NCI-H446 (cell line): ENCODE results near the gene NPHP1.
"Not testable (repeated sequence)": the region's sequence is repeated elsewhere in the genome, so short reads cannot be mapped to it uniquely, and the experiment has no call there.

Experiments used
- DNase-seq, 2 experiments: peaks; one replicate each; lab custom pipeline; 2025; lab: John Stamatoyannopoulos, UW

The NPHP1 gene

DNA sequence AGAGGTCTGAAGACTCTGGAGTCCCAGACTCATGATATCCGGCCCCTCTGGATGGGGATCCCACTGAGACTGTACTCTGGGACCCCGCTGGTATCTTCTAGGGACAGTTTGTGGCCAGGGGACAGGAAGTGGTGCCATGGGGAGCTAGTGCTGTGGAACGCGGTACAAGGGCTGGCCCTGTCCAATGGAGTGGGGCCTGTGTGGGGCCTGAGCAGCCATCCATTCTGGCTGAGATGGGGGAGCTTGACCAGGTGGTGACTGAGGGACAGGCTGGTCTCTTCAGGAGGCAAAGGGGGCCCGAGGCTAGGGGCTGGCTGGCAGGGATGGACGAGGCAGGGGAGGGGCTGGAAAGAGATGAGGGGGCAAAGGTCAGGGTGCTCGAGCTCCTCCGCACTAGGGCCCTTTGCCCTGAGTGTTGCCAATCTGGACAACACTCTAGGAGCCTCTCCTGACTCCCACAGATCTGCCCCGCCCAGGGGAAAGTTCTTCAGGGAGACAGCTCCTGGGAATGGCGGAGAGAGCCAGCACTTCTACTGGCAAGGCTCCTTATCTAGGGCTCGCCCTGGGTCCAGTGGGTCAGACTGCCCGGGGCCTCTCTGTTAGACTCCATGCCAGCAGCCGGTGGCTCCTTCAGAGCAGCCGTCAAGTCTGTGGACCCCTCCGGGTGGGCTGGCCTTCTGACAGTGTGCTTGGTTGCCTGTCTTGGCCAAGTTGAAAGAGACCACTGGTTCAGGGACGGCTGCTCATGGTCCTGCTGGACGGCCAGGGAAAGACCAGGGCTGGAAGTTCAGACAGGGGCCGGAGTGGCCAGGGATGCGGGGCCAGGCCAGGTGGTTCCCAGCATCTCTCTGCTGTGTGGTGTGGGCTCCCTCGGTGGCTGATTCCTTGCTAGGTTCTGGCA, 101.5 kb downstream of the NPHP1 start:
- no peak for DNase-seq

DNA sequence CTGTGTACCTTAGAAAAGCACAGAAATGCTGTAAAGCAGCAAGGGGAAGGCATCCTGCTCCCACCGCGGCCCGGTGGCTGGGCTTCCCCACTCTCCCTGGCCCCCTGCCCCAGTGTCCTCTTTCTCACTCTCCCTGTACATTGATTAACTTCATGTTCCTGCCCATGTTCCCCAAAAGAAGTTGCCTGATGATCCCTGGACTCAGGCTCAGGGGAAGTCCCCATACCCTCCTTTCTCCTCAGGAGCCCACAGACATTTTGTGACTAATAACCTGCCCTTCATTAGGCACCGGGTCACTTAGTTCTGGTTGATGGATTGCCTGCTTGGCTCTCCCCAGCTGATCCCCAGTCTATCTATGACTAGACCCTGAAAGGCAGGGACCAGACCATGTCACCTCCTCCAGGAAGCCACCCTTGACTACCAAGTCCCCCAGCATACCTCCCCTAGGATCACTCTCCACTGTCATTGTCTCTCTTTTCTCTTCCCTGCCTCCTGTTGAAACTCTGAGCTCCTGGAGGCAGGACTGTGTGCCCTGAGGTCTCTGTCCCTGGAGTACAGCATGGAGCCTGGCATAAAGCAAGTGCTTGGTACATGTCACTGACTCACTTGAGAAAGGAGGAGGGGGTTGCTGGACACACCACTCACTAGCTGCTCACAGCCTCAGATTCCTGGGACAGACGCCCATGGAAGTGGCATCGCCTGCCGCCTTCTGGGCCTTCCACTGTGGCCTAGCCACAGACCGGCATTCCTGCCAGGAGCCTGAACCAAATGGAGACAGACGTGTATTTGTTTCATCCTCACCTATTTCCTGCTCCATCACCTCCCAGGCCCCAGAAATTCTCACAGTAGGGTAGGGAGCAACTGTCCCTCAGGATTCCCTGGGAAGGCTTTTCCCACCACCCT, 102.7 kb downstream of the NPHP1 start:
- DNase-seq: peak in 1 of 2 experiments; percentile 40

DNA sequence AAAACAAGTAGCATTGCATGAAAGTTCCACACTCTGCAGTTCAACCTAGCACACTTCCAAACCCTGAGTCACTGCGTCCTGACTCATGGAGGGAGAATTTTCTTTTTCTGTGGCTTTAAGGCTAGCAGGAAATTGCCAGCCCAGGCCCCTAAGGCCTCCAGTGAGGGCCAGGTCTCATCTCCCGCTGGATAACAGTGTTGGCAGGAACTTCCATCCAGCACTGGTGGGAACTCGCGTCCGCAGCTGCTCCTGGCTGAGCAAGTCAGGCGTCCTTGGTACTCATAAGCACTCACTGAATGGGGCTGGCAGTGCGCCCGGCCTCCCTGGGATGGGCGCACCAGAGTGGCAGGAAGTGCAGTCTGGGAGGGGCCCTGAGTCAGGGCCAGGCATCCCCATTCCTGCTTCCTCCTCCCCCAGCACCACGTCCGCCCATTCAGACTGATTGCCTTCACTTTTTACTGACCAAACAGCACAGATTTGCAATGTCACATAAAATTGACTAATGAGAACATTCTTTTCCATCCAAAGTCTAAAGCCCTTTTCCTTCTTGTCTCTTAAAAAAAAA, 103.5 kb downstream of the NPHP1 start:
- DNase-seq: peak; percentile 93 to 98

DNA sequence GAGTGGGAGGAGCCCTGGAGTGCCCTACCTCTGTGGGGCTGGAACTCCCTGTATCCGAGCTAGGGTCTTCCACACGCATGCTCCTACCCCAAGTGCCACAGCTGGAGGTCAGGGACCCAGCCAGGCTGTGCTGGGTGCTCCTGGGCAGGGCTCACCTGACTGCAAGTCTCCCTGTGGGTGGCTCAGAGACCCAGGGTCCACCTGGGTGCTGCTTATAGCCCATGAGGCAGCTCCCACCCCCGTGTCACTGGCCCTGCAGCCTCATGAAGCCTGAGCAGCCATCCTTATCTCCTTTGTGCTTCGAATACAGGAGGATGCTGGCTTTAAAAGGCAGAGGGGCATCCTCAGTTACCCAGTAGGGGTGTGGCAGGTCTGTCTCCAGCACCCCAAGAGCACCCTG, 103.9 kb downstream of the NPHP1 start:
- DNase-seq: not testable (repeated sequence)

DNA sequence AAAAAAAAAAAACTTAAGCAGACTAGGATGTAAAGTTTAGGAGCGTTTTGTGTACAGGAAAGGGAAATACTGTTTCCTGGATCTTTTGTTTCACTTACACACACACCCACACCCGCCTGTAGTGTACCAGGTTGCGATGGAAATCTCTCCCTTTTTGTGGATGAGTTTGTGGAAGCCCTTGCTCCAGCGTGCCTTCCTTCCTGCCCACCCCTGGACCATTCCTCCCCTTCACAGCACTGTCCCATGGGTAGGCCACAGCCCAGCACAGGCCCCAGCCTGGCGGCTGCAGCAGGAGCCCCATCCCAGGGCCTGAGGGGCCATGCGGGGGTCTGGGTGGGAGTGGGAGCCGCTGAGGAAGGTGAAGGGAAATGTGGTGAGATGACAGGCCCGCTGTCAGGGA, 104.3 kb downstream of the NPHP1 start:
- DNase-seq: no peak

DNA sequence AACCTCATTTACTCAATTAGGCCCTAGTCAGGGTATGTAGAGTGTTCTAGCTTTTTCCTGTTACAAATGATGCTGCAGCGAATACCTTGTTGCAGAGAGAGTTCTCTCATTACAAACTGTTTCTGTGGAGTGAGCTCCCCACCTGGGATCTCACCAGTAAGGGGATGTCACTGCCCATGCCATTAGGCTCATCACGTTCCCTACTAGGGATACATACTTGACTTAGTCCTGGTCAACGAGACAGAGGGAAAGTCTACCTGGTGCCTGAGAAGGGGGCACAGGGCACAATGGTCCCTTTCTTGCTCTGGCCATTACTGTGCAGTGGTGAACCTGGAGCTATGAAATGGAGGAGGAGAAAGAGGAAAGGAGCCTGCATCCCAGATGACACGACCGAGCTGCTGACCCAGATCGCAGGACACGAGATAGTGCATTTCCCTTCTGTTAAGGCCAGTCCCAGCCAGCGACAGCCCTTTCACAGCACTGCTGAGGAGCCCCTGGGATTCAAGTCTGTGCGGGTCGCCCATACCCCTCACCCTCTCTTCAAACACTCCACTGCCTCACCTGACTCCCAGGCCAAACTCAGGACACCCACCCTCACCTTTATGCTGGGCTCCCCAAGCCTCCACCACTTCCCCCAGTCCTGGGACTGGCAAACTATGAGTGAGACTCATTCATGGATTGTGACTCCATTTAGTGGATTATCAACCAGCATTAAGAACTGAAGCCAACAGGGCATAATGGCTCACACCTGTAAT, 105.2 kb downstream of the NPHP1 start:
- DNase-seq: no peak

DNA sequence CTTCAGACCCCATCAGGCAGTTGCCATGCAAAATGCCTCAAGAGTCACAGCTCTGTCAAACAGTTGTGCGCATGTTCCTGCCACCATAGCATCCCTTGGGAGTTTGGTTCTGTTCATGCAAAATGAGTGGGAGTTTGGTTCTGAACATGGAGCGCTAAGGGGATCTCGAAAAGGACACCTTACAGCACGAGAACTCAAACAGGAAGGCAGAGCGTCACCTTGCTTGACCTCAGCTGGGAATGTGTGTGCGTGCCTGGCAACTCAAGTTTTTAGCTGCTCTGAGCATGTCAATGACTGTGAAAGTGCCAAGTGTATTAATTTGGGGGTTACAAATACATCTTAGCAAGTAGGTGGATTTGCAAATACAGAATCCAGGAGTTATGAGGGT, 105.8 kb downstream of the NPHP1 start:
- DNase-seq: no peak

DNA sequence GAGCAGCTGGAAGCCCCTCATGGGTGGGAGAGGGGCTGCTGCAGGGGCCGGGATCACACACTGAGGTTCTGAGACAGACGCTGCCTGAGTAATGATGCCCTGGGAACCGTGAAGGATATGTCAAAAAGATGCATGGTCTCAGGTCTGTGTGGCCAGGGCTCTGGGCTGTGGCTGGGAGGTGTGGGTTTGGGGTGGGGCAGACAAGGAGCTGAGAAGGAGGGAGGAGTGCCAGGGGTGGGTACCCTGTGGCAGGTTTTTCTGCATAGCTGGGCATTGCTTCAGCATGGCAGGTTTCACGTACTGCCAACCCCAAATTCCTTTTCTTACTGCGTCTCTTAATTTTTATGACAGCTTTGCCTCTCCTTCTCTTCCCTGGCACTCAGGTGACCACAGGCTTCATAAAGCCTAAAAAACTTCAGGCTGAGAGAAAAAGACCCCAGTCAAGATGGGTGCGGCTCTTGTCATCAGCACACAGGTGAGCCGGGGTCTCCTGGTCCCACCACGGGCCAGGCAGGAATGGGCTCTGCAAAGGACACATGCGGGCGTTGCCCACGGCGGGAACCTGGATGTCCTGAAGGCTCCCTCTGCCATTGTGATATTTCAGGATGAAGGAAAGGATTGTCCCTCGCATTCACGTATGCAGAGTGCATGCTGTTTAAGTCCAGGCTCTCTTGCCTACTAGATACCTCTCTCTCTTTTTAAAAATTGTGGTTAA, 107.2 kb downstream of the NPHP1 start:
- no peak for DNase-seq

DNA sequence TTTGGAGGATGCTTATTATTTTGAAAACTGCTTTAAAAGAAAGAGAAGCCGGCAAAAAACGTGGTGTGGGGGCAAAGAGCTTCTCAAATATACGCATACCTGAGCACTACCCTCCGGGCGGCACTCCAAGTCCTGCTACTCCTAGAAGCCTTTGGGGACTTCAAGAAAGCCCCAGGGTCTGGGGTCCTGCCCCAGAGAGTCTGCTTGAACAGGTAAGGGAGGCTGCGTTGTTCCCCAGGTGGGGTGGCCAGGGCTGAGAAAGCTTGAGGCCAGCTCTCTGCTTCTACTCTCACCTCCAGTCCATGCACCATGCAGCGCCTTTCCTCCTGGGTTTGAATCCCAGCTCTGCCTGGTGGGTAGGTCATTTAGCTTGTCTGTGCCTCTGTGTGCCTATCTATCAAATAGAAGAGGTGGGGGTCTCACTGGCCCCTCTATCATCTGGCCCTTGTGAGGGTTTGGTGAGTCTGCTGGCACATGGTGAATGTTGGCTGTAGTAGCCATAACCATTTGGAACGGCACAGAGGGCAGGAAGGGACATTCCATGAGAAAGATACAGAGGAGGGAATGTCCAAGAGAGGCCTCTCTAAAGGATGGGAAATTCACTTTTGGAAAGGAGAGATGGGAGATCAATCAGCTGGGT, 108.7 kb downstream of the NPHP1 start:
- DNase-seq: no peak

DNA sequence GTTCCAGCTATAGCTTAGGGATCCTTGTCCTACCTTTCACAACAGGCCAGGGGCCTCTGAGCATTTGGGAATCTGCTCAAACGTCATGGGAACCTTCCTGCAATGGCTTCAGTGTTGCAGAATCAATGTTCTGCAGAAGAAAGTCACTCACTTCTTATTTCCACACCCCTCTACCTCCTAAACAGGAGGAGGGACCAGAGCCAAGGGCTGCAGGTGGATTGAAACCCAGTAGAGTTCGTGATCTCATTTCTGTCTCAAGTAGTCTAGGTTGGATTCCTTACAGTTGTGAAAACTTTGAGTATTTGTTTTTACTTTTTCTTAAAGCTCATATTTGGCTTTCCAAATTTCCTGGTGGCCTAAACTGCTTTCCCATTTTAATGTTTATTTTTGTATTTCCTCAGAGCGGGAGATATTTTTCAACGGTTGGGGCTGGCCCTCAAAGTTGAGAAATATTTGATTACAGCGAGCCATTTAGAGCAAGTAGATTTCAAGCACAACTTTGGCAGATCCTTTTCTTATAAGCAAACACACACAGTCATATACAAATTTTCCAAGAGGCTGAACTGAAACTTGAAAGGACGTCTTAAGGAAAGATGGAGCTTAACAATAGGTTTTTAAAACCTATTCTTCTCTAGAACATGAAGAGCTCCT, 109.8 kb downstream of the NPHP1 start:
- DNase-seq: not testable (repeated sequence)

DNA sequence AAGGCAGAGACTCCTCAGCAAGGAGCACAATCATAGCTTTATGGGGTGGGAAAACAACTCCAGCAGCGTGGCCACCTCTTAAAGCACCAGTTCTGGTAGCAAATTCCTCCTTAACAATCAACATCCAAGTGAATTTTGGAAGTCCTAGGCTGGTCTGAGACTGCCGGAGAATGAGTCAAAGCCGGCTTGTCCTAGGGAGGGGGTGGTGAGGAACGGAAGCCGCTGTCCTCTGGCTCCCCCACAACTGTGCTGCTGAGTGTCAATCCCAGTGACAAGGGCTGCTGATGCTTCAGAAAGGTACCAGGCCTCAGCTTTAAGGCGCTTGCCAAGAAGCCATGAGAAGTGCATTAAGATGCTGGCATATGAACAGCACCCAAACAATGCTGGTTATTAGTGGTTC, 110.9 kb downstream of the NPHP1 start:
- DNase-seq: not testable (repeated sequence)

DNA sequence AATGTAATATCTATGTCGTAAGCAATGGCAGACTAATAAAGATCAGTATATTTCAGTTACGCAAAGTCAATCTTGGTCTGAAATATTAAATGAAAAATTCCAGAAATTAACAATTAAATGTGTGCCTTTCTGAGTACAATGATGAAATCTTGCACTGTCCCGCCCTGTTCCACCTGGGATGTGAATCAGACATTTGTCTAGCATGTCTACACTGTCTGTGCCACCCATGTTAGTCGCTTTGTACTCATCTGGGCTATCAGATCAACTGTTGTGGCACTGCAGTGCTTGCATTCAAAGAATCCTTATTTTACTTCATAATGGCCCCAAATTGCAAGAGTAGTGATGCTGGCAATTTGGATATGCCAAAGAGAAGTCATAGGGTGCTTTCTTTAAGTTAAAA, 114.6 kb downstream of the NPHP1 start:
- not testable (repeated sequence) for DNase-seq

DNA sequence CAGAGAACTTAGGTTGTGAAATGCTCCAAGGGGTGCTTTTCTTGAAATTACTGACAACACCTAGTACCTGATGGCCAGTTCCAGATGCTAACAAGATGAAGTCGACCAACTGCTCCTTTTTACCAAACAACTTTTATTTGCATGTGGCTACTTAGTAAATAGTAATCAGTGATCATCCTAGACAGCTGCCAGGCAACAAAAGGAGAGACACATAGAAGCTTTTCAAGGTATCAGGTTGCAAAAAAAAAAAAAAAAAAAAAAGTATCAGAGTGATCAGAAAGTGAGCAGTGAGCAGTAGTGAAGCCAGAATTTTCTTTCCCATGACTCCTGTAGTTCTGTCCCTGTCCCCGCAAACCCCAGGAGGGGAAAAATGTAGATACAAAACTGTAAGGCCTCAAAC, 121.1 kb downstream of the NPHP1 start:
- not testable (repeated sequence) for DNase-seq

DNA sequence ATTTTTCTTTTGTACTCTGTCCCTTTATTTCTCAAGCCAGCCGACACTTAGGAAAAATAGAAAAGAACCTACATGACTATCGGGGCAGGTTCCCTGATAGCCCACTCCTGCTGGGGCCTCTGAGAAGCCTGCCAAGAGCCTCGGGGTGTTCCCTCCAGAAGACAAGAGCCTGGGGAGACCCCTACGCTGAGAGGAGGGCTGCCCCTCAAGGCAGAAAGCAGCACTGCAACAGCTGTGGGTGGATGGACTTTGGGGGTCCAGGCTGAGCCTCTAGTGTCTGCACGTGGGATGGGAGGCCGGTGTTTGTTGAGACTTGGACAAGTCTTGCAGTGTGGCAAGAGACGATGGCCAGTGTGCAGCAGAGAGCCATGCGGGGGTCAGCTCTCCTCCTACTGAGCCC, 121.7 kb downstream of the NPHP1 start:
- not testable (repeated sequence) for DNase-seq

DNA sequence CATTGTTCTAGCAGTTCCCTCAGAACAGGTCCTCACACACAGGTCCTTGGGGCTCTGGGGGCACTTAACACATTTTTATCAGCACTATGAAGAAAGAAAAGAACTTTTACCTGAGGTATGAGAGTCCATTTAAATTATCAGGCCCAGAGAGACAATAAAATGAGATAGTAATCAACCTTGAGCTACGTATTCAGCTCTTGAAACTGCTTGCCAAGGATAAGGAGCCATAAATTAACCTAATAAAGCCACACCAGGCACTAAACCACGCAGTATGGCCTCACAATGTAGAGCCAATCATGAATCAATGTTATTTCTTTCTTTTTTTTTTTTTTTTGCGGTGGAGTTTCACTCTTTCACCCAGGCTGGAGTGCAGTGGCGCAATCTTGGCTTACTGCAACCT, 126.7 kb downstream of the NPHP1 start:
- not testable (repeated sequence) for DNase-seq

DNA sequence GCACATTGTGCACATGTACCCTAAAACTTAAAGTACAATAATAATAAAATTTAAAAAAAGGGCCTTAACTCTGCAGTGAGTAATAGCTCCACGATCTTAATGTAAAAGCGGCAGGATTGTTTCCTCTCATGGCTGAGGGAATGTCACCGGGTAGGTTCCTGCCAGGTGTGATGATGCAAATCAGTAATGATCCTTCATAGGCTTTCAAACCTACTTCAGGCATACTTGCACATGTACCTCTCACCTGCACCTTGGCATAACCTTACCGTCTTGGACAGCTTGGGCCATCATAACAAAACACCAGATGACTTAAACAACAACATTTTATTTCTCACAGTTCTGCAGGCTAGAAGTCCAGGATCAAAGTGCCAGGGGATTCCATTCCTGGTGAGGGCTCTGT, 128.9 kb downstream of the NPHP1 start:
- DNase-seq: not testable (repeated sequence)
